Ovary (tissue), 9 donors: ENCODE results near the gene CCL7. TPM values are rescaled to one million over a fixed set of nuclear protein-coding genes. Genes with fewer than 3 reads are reported as not detected.

Experiments
- DNase-seq, 5 donors: peaks; one replicate each; pipeline ENCODE4 v3.0.0-alpha.2; 2019 to 2020
- H3K27ac ChIP-seq, 2 donors: fragments of 200-600 bp; one replicate each; pipeline versions ENCODE4 v1.5.1 to v1.8.0; 2019 to 2022
- H3K27me3 ChIP-seq: fragments of 200-600 bp; one replicate; pipeline ENCODE4 v1.8.0; 2022
- H3K36me3 ChIP-seq: fragments of 200-600 bp; sonication (generic); one replicate; pipeline ENCODE4 v1.5.1; 2019
- H3K4me1 ChIP-seq: one replicate; pipeline ENCODE4 v1.8.1; 2013; ENCODE audit warnings: mild to moderate bottlenecking, moderate library complexity; ENCODE audit not compliant: insufficient read depth
- H3K4me3 ChIP-seq: fragments of 200-600 bp; sonication (generic); one replicate; pipeline ENCODE4 v1.5.1; 2017
- H3K9me3 ChIP-seq, 2 donors: fragments of 200-600 bp in 1 of 2; sonication (generic) in 1 of 2; one replicate each; pipeline versions ENCODE4 v1.5.1 to v1.8.1; 2013 to 2019; ENCODE audit warnings: mild to moderate bottlenecking in 1 of 2, moderate library complexity in 1 of 2
- CTCF ChIP-seq, 3 donors: fragments of 450-650 bp in 2 of 3; fragments of 200-600 bp in 1 of 3; IDR thresholded peaks; one replicate each; pipeline versions ENCODE4 v1.5.1 to v1.8.0; 2016 to 2022; ENCODE audit warnings: antibody characterized with exemption in 3 of 3, mild to moderate bottlenecking in 1 of 3
- EP300 ChIP-seq: sonication (generic); formaldehyde crosslinking; IDR thresholded peaks from one replicate; pipeline ENCODE4 v1.6.1; 2017; ENCODE audit warnings: antibody characterized with exemption
- POLR2A ChIP-seq: fragments of 450-650 bp; IDR thresholded peaks from one replicate; pipeline ENCODE4 v1.6.1; 2017; ENCODE audit warnings: antibody characterized with exemption, mild to moderate bottlenecking, moderate library complexity
- WGBS, 3 donors: extraction: QIAGEN DNeasy Blood & Tissue Kit in 1 of 3; methylation state at CpG; one replicate each; pipeline versions ENCODE4 v1.1.5 to v1.1.7; 2013 to 2017; 5-methylcytosine and 5-hydroxymethylcytosine counted together
- intact Hi-C, 4 donors: fragments of 100-400 bp; cut with DNase I; formaldehyde crosslinking; loops; one replicate each; pipeline versions ENCODE4 v1.11.0 to v1.15.1; 2022 to 2023
- polyA plus RNA-seq, 2 donors: library from polyadenylated mRNA; stranded (reverse); fragments of 200-250 nt in 1 of 2; fragments of 350-450 nt in 1 of 2; fragmentation: Illumina TruSeq in 1 of 2; extraction: RNeasy Lipid Tissue Mini Kit (QIAGEN cat#74804) in 1 of 2; gene quantifications; one replicate each; pipeline ENCODE4 v1.2.3, GENCODE V29; 2013 to 2014
- total RNA-seq, 7 donors: library from RNA; depleted of rRNA in 2 of 7; stranded (reverse); fragments of >200 nt in 2 of 7; fragmentation: NEBNext Ultra II Directional in 3 of 7; extraction: Animal tissue kit (Norgen Biotek cat#: 25700) in 3 of 7; gene quantifications; one replicate each; pipeline versions ENCODE4 v1.1.0 to v1.2.4, GENCODE V29; 2016 to 2023
- donor health status: DM: no; HTN: no; CAD: no; lungs with moderate emphysema.
- donor health status: DM: no; HTN: no; CAD: no.
- donor health status: Bipolar disorder and iron deficiency.
- donor health status: DM: yes; HTN: yes; CAD: no.
- donor health status: DM: no; HTN: no; CAD: no.
- donor health status: DM: yes; HTN: yes; CAD: no.

Gene CCL7
- total and polyA plus RNA-seq, 9 donors, result 0.46 TPM; not detected in 8

- intact Hi-C loops, result no loop called here
- no peaks in the 10 kb centered on the region for H3K4me1 ChIP-seq
- no peak overlapping the region for H3K4me3 ChIP-seq
- no peaks in the 10 kb centered on the region for H3K27me3 ChIP-seq
- no peak for DNase-seq
- 37 to 57% (median 38%) methylated on average over 3 of the region's 3 CpGs for WGBS, 3 donors
- no peaks in the 10 kb centered on the region for H3K9me3 ChIP-seq
- H3K27ac ChIP-seq, result no peak overlapping the region
- H3K36me3 ChIP-seq, result no peaks in the 10 kb centered on the region
- TF ChIP-seq EP300, result no peak
- no peak for TF ChIP-seq POLR2A
- no peak for TF ChIP-seq CTCF (IDR thresholded peaks at IDR 0.05)
Observed at GRCh38 chr17:34265711-34266110, 4.3 kb upstream of the CCL7 start.

- H3K4me3 ChIP-seq, result no peak overlapping the region
- peaks cover 0 to 3% of the 10 kb centered on the region in 2 donors for H3K9me3 ChIP-seq
- DNase-seq, result no peak
- no peaks in the 10 kb centered on the region for H3K4me1 ChIP-seq
- H3K27me3 ChIP-seq, result no peaks in the 10 kb centered on the region
- WGBS, 3 donors, result 0 to 22% (median 3%) methylated on average over 1 of the region's 1 CpG
- H3K27ac ChIP-seq, result no peak overlapping the region
- intact Hi-C loops, result no loop called here
- no peak for TF ChIP-seq EP300
- TF ChIP-seq POLR2A, result no peak
- no peak for TF ChIP-seq CTCF (IDR thresholded peaks at IDR 0.05)
- H3K36me3 ChIP-seq, result no peaks in the 10 kb centered on the region
Observed at GRCh38 chr17:34275881-34276280, 5.9 kb downstream of the CCL7 start.

GRCh38 chr17:34276826-34277225, 6.8 kb downstream of the CCL7 start:
- intact Hi-C loops, result no loop called here
- Histone ChIP-seq H3K27me3 (no peaks in the 10 kb centered on the region), H3K36me3 (no peaks in the 10 kb centered on the region), H3K4me1 (no peaks in the 10 kb centered on the region), H3K9me3 (no peaks in the 10 kb centered on the region), H3K27ac (no peak overlapping the region), H3K4me3 (no peak overlapping the region)
- 37 to 50% (median 50%) methylated on average over 4 of the region's 4 CpGs for WGBS, 3 donors
- DNase-seq, result no peak
- TF ChIP-seq EP300 (no peak), POLR2A (no peak), CTCF (IDR thresholded peaks at IDR 0.05) (no peak)

GRCh38 chr17:34283571-34283970, 13.6 kb downstream of the CCL7 start:
- Histone ChIP-seq H3K27ac (no peak overlapping the region), H3K27me3 (no peaks in the 10 kb centered on the region), H3K9me3 (no peaks in the 10 kb centered on the region), H3K36me3 (no peaks in the 10 kb centered on the region), H3K4me3 (no peak overlapping the region), H3K4me1 (no peaks in the 10 kb centered on the region)
- 17 to 19% (median 18%) methylated on average over 6 of the region's 6 CpGs for WGBS, 3 donors
- TF ChIP-seq EP300, result no peak
- DNase-seq, result no peak
- intact Hi-C loops, result no loop called here

GRCh38 chr17:34285286-34285792, 15.3 kb downstream of the CCL7 start, which contains the start of gene CCL11:
TSS of gene CCL11 (plus strand) at chr17:34285742. CDS start at chr17:34285809, 67 bp downstream.
- WGBS, 3 donors, result 37 to 47% (median 39%) methylated on average over 4 of the region's 4 CpGs
- intact Hi-C loops, result no loop called here
- Histone ChIP-seq H3K27me3 (no peaks in the 10 kb centered on the region), H3K4me1 (no peaks in the 10 kb centered on the region), H3K9me3 (no peaks in the 10 kb centered on the region), H3K27ac (no peak within 1 kb of the TSS), H3K4me3 (no peak within 1 kb of the TSS), H3K36me3 (no peaks in the 10 kb centered on the region)
- no peak for TF ChIP-seq EP300
- TF ChIP-seq CTCF (IDR thresholded peaks at IDR 0.05), result no peak
- TF ChIP-seq POLR2A, result no peak
- no peak for DNase-seq
